ENCODE measurements around the gene NRF1. TPM values are rescaled to one million over a fixed set of nuclear protein-coding genes. Genes with fewer than 3 reads are reported as not detected.

NRF1 gene
- total and polyA plus RNA-seq, 9 donors, result 11.5 to 33.5 (median 21.7) TPM

DNA sequence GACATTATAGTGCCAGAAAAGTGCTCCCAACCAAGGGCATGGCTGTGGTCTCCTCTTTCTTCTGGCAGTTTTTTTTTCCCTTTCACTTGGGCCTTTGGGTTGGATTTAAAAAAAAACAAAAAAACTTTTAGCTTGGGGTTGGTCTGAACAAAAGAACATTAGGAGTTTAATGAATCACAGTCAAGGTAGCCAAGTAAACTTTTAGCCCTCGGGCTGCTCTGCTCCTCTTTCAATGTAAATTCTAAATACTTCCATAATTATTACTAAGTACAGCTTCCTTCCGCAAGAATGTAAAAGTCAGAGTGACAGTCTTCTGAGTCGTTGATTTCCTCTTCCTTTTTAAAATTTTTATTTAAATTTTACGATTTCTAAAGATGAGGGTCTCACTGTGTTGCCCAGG is 79.2 kb downstream of the NRF1 start:
- DNase-seq, result no peak
- H3K36me3 ChIP-seq, result no peaks in the 10 kb centered on the region
- no peak overlapping the region for H3K4me3 ChIP-seq
- H3K27ac ChIP-seq, result no peak overlapping the region
- WGBS, 3 donors, result 79 to 91% (median 83%) methylated on average over 4 of the region's 4 CpGs
- H3K9me3 ChIP-seq, result no peaks in the 10 kb centered on the region
- TF ChIP-seq POLR2A (IDR thresholded peaks at IDR 0.05), result no peak
- TF ChIP-seq, protein P1, sequence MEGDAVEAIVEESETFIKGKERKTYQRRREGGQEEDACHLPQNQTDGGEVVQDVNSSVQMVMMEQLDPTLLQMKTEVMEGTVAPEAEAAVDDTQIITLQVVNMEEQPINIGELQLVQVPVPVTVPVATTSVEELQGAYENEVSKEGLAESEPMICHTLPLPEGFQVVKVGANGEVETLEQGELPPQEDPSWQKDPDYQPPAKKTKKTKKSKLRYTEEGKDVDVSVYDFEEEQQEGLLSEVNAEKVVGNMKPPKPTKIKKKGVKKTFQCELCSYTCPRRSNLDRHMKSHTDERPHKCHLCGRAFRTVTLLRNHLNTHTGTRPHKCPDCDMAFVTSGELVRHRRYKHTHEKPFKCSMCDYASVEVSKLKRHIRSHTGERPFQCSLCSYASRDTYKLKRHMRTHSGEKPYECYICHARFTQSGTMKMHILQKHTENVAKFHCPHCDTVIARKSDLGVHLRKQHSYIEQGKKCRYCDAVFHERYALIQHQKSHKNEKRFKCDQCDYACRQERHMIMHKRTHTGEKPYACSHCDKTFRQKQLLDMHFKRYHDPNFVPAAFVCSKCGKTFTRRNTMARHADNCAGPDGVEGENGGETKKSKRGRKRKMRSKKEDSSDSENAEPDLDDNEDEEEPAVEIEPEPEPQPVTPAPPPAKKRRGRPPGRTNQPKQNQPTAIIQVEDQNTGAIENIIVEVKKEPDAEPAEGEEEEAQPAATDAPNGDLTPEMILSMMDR (IDR thresholded peaks at IDR 0.05), result no peak
- no peak for TF ChIP-seq EP300 (IDR thresholded peaks at IDR 0.05)
- no peaks in the 10 kb centered on the region for H3K27me3 ChIP-seq
- no peaks in the 10 kb centered on the region for H3K4me1 ChIP-seq (ENCODE audit: insufficient read depth)
- intact Hi-C loops (cut with DNase I), result no loop called here

DNA sequence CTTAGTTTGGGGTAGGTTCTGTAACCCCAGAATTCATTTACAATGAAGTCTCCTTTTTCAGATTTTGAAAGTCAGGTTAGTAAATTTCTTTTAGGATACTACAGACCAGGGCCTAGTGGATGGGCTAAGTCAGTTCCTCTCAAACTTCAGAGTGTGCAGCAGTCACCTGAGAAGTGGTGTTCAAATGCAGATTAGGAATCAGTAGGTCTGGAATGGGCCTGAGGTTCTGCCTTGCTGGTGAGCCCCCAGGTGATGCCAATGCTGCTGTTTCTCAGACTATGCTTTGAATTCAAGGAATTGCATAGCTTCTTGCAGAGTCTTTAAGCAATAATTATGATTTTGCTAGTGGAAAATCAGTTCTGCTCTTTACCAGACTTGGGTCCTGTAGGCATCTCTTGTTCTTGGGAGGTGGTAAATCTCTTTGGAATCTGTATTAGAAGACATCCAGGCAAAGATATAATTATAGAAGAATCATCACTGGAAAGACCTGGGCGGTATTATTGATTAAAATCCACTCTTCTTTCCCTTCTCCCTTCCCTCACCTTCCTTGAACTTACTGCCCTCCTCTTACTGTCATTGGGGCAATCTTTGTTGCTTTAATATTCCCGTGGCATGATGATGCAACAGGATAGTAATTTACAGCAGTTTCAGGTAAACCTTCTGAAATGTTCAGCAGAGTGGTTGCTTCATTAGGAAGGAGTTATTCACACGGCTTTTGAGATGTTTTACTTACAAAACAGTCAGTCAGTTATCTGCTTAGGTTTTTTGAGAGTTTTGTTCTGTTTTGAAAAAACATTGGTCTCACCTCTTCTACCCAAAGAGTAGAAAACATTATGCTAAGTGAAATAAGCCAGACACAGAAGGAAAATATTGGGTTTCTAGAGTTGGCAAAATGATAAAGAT is 87.2 kb downstream of the NRF1 start:
- intact Hi-C loops (cut with DNase I), result no loop called here
- DNase-seq, result no peak
- TF ChIP-seq, protein P1 (IDR thresholded peaks at IDR 0.05), result no peak
- TF ChIP-seq POLR2A (IDR thresholded peaks at IDR 0.05) (no peak), EP300 (IDR thresholded peaks at IDR 0.05) (no peak)
- WGBS, 3 donors, result 85 to 87% (median 86%) methylated on average over 3 of the region's 3 CpGs
- H3K4me1 ChIP-seq (ENCODE audit: insufficient read depth), result no peaks in the 10 kb centered on the region
- no peak overlapping the region for H3K4me3 ChIP-seq
- no peaks in the 10 kb centered on the region for H3K36me3 ChIP-seq
- H3K27ac ChIP-seq, result no peak overlapping the region
- H3K9me3 ChIP-seq, result no peaks in the 10 kb centered on the region
- no peaks in the 10 kb centered on the region for H3K27me3 ChIP-seq

DNA sequence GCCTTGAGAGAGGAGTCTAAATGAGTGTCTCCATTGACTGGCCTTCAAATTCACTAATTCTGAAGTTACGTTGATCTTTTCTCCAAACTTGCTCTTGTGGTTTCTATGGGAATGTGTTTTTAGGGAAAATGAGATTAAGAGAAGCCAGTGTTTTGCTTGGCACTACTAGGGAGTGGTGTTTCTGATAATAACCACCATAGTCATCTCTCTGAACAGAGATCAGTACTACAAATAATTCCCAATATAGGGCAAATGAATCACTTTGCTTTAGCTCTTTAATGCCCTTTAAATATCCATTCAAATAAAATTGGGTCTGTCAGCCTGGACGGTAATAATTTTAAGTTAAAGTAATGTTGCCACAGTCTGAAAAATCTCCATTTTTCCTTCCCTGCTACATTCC is 90.8 kb downstream of the NRF1 start:
- Histone ChIP-seq H3K27me3 (no peaks in the 10 kb centered on the region), H3K27ac (no peak overlapping the region), H3K9me3 (no peaks in the 10 kb centered on the region), H3K4me3 (no peak overlapping the region), H3K4me1 (ENCODE audit: insufficient read depth) (no peaks in the 10 kb centered on the region), H3K36me3 (no peaks in the 10 kb centered on the region)
- no peak for DNase-seq
- TF ChIP-seq, protein P1 (IDR thresholded peaks at IDR 0.05), result no peak
- TF ChIP-seq EP300 (IDR thresholded peaks at IDR 0.05) (no peak), POLR2A (IDR thresholded peaks at IDR 0.05) (no peak)
- WGBS, 3 donors, result 10 to 14% (median 12%) methylated on average over 2 of the region's 2 CpGs
- intact Hi-C loops (cut with DNase I), result no loop called here

DNA sequence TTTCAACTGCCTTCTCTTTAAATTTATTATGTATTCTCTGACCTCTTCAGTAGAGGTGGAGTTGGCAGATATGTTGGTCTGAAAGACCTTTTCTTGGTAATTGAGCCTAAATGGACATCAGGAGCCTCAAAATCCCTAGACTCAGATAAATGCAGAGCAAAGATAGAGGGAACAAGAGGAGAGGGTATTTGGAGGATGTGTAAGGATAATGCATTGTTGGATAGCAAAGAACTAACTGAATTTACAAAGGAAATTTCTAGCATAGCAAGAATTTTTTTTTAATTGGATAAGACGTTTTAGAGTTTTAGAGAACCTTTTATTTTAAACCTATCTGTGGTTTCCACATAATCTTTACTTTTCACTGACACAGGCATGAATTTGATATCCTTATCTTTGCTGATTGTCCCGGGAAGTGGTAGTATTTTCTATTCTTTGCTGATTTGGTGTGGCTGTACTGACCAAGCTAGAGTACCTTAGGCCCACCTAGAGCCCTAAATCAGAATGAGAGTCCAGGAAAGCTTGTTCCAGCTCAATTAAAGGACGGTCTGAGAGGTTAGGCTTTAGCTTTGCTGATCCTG is 91.3 kb downstream of the NRF1 start:
- Histone ChIP-seq H3K9me3 (no peaks in the 10 kb centered on the region), H3K36me3 (no peaks in the 10 kb centered on the region), H3K4me1 (ENCODE audit: insufficient read depth) (no peaks in the 10 kb centered on the region), H3K27me3 (no peaks in the 10 kb centered on the region), H3K27ac (no peak overlapping the region), H3K4me3 (no peak overlapping the region)
- intact Hi-C loops (cut with DNase I), result no loop called here
- 34 to 47% (median 40%) methylated on average over 3 of the region's 3 CpGs for WGBS, 3 donors
- no peak for DNase-seq
- TF ChIP-seq EP300 (IDR thresholded peaks at IDR 0.05), result no peak
- TF ChIP-seq POLR2A (IDR thresholded peaks at IDR 0.05), result no peak
- TF ChIP-seq, protein P1 (IDR thresholded peaks at IDR 0.05), result no peak

Data from ovary (tissue), 9 donors.